ENCODE results near the gene SLC2A4. TPM values are rescaled to one million over a fixed set of nuclear protein-coding genes. Genes with fewer than 3 reads are reported as not detected.
A peak's percentile ranks its signal among the peaks of the same experiment; 100 is the strongest.

The SLC2A4 gene
- total RNA-seq, 1 donor from 2014 or later, result 146 TPM

- Histone ChIP-seq H3K27ac (replicated peaks) (no peak overlapping the region), H3K4me3 (no peak overlapping the region), H3K9me3 (replicated peaks) (no peaks in the 10 kb centered on the region), H3K36me3 (peaks cover 89% of the 10 kb centered on the region), H3K4me1 (peaks cover under 1% of the 10 kb centered on the region), H3K27me3 (ENCODE audit: low read depth) (no peaks in the 10 kb centered on the region)
- no peak for TF ChIP-seq CTCF (IDR thresholded peaks at IDR 0.05; ENCODE audit: borderline replicate concordance)
- no peak for DNase-seq
- intact Hi-C loops (cut with micrococcal nuclease), result no loop called here
Observed at GRCh38 chr17:7322520-7323194, 41.1 kb downstream of the SLC2A4 start.

DNA sequence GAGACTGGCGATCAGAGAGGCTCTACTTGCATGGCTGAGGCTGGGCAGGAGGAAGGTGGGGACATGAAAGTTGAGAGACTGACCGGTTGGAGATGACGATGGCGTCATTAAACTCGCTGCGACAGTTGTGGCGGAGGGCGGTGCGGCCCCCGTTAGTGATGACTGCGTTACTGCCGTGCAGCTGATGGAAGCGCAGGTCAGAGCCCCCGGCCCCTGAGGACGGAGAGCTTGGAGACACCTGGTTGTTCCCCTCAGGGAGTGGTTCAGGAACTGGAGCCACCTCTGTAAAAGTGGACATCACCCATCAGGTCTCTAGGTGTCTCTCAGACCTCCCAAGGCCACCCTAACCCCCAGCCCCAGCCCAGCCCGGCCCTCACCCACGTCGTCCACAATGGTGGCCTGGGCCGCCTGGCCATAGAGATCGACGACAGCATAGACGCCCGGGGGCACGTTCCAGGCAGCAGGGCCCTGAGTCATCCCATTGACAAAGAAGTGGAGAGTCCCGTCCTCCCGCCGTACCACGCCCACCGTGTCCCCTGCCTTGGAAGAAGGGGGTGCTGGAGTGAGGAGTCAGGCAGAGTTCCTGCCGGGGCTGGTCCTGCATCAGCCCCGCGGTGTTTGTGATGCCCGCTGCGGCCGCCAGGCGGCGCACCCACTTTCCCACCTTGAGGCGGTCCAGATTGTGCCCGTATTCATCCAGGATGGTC is 42.4 kb downstream of the SLC2A4 start:
- TF ChIP-seq CTCF (IDR thresholded peaks at IDR 0.05; ENCODE audit: borderline replicate concordance), result peak; percentile 78
- H3K4me1 ChIP-seq, result peaks cover 13% of the 10 kb centered on the region
- H3K27ac ChIP-seq (replicated peaks), result no peak overlapping the region
- H3K27me3 ChIP-seq (ENCODE audit: low read depth), result no peaks in the 10 kb centered on the region
- peak; percentile 50 for DNase-seq
- intact Hi-C loops (cut with micrococcal nuclease), result no loop called here
- no peak overlapping the region for H3K4me3 ChIP-seq
- peaks cover 77% of the 10 kb centered on the region for H3K36me3 ChIP-seq
- H3K9me3 ChIP-seq (replicated peaks), result no peaks in the 10 kb centered on the region

DNA sequence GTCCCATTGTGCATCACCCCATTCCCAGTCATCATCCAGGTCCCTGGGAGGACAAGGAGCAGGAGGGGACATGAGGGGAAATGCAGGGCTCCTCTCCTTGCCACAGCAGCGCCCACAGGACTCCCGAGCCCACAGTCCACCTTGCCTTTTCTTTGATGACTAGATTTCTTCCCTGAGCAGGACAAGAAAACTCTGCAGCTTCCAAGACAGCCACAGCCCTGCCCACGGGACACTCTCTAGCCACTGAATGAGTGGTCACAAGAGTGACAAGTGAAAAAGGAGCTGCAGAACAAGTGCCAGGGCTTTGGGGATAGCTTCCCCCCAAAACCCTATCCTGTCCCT is 42.9 kb downstream of the SLC2A4 start:
- TF ChIP-seq CTCF (IDR thresholded peaks at IDR 0.05; ENCODE audit: borderline replicate concordance), result no peak
- intact Hi-C loops (cut with micrococcal nuclease), result no loop called here

DNA sequence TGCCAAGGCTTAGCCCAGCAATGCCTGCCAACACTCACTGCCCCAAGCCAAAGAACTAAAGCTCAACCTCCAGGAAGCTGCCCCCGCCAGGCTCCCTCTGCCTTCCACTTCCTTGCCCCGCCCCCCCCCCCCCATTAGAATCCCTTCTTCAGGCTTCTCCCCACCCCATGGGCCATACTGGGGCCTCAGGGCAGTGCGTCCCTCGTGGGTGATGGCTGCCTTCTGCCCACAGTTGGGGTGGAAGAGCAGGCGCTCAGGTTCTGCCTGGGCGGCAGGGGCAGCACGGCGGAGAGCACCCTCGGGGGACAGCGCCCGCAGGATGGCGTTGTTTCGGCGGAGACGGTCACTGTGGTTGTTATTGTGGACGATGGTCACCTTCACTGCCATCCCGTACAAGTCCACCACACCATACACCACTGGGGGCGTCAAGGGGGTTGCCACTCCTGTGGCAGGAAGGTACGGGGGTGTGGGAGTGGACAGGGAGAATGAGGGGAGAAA is 43.6 kb downstream of the SLC2A4 start:
- Histone ChIP-seq H3K9me3 (replicated peaks) (no peaks in the 10 kb centered on the region), H3K27me3 (ENCODE audit: low read depth) (no peaks in the 10 kb centered on the region), H3K27ac (replicated peaks) (no peak overlapping the region), H3K4me3 (no peak overlapping the region), H3K36me3 (peaks cover 66% of the 10 kb centered on the region), H3K4me1 (peaks cover 21% of the 10 kb centered on the region)
- TF ChIP-seq CTCF (IDR thresholded peaks at IDR 0.05; ENCODE audit: borderline replicate concordance), result no peak
- DNase-seq, result no peak
- intact Hi-C loops (cut with micrococcal nuclease), result no loop called here

More for the DNA sequence above, 42.9 kb downstream of the SLC2A4 start:
- Histone ChIP-seq H3K9me3 (replicated peaks) (no peaks in the 10 kb centered on the region), H3K36me3 (peaks cover 71% of the 10 kb centered on the region), H3K4me3 (no peak overlapping the region), H3K27me3 (ENCODE audit: low read depth) (no peaks in the 10 kb centered on the region), H3K27ac (replicated peaks) (no peak overlapping the region), H3K4me1 (peaks cover 16% of the 10 kb centered on the region)
- DNase-seq, result no peak

- Histone ChIP-seq H3K36me3 (peaks cover 55% of the 10 kb centered on the region), H3K9me3 (replicated peaks) (no peaks in the 10 kb centered on the region), H3K4me3 (no peak overlapping the region), H3K27ac (replicated peaks) (no peak overlapping the region), H3K27me3 (ENCODE audit: low read depth) (no peaks in the 10 kb centered on the region), H3K4me1 (peaks cover 28% of the 10 kb centered on the region)
- DNase-seq, result no peak
- no peak for TF ChIP-seq CTCF (IDR thresholded peaks at IDR 0.05; ENCODE audit: borderline replicate concordance)
- intact Hi-C loops (cut with micrococcal nuclease), result no loop called here
Observed at GRCh38 chr17:7326186-7326585, 44.7 kb downstream of the SLC2A4 start.

Data from left ventricle myocardium inferior (tissue), 1 donor.